GM18951 (cell line): ENCODE measurements around the gene DERA.
"Not testable (repeated sequence)": the region's sequence is repeated elsewhere in the genome, so short reads cannot be mapped to it uniquely, and the experiment has no call there.

ENCODE experiments used
- POLR2A ChIP-seq: IDR thresholded peaks from 4 replicates; pipeline ENCODE4 v1.6.1; 2011; ENCODE audit warnings: mild to moderate bottlenecking; ENCODE audit not compliant: insufficient read length, insufficient read depth; ENCODE audit errors: extremely low read depth
- in situ Hi-C: fragments of 300-500 bp; cut with MboI; formaldehyde crosslinking; loops from one replicate; pipeline ENCODE4 v1.12.0; 2022; ENCODE audit warnings: low sequenced_read_pairs, mixed read lengths, inconsistent platforms; ENCODE audit not compliant: unreplicated experiment

The DERA gene

DNA sequence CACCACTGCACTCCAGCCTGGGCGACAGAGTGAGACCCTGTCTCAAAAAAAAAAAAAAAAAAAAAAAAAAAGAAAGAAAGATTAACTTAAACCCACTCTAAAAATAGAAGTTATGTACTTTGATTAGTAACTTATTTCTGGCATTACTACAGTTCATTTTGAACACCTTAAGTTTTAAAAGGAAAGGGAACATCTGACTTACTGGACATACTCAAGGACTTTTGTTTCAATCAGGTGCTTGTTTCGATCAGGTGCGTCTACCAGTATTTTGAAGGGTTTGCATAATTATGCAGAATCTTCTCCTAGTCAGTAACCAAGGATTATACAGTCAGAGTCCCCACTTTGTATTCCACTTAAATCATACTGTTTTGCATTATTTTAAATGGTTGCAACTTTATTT, 105.6 kb downstream of the DERA start:
- TF ChIP-seq POLR2A = no peak
- in situ Hi-C loops = no loop called here

DNA sequence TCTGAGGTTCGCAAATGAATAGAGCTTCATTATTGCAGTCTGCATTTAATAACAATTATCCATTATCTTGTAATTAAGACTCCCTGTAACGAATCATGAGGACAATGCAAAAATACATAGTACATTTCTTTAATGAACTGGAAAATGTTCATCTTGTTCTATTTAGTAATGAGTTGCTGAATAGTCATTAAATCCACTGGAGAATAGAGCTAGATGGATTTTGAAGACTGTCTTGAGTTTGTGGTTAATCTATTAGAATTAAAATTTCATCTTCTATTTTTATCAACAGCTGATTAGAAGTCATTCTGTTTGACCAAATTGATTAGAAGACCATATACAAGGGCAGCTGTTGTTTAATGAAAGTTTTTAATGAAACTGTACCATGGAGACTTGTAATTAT, 107.2 kb downstream of the DERA start:
- in situ Hi-C loops = no loop called here
- TF ChIP-seq POLR2A = no peak

- no peak for TF ChIP-seq POLR2A
- in situ Hi-C loops = no loop called here
Observed at GRCh38 chr12:16019136-16019535, 108.0 kb downstream of the DERA start.

DNA sequence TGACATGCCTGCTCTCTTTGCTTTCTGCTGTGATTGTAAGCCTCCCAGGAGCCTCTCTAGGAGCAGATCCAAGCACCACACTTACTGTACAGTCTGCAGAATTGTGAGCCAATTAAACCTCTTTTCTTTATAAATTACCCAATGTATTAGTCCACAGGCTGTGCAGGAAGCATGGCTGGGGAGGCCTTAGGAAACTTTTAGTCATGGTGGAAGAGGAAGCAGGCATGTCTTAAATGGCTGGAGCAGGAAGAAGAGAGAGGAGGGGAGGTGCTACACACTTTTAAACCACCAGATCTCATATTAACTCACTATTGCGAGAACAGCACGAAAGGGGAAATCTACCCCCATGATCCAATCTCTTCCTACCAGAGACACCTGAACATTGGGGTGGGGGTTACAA, 108.9 kb downstream of the DERA start:
- in situ Hi-C loops = no loop called here
- no peak for TF ChIP-seq POLR2A

DNA sequence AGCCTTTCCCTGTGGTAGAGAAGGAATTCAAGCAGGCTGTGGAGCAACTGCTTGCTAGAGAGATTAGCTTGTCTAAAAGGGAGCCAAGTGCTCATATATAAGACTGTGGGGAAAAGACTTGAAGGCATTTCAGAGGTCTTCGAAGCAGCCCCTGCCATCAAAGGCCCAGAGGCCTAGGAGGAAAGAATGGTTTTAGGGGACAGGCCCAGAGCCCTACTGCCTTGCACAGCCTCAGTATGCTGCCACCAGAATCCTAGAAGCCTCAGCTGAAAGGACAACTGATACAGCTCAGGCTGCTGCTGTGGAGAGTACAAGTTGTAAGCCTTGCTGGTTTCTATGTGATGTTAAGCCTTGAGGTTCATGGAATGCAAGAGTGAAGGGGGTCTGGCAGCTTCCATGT, 109.9 kb downstream of the DERA start:
- in situ Hi-C loops = no loop called here
- TF ChIP-seq POLR2A = no peak

DNA sequence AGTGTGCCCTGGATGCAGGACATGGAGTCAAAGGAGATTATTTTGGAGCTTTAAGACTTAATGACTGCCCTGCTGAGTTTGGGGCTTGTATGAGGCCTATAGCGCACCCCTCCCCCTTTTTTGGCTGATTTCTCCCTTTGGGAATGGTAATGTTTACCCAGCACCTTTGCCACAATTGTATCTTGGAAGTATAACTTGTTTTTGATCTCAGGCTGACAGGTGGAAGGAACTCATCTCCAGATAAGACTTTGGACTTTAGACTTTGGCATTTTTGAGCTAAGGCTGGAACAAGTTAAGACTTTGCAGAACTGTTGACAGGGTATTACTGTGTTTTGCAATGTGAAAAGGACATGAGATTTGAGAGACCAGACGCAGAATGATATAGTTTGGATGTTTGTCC, 110.5 kb downstream of the DERA start:
- in situ Hi-C loops = no loop called here
- no peak for TF ChIP-seq POLR2A

DNA sequence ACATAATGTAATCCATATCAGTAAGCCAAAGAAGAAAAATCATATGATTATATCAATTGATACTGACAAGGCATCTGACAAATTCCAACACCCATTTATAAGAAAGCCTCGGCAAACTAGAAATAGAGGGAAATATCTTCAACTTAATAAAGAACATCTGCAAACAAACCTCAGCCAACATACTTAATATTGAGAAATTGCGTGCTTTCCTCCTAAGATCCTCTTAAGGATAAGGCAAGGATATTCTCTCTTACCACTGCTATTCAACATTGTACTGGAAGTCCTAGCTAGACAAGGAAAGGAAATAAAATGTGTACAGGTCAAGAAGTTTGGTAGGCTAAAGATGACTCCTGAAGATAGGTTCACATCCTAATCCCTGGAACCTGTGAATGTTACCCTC, 115.9 kb downstream of the DERA start:
- in situ Hi-C loops = no loop called here
- TF ChIP-seq POLR2A = no peak

DNA sequence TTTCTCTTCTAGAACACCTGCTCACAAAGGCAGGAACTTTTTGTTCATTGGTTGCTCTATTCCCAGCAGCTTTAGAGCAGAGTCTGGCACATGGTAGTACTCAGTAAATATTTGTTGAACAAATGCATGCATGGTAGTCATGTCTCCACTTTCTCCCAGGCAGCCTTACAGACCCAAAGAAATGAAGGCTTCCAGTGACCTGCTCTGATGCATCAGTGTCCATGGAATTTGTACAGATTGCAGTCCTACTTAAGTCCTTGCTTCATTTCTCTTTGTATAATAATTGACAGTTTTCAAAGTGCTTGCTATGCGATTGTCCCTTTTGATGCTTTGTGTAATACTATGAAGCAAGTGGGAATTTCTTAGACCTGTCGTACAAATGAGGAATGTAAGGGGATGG, 119.6 kb downstream of the DERA start:
- in situ Hi-C loops = no loop called here

GRCh38 chr12:16034136-16034817, 123.1 kb downstream of the DERA start:
- no peak for TF ChIP-seq POLR2A
- in situ Hi-C loops = no loop called here

More for the DNA sequence above, 119.6 kb downstream of the DERA start:
- no peak for TF ChIP-seq POLR2A

DNA sequence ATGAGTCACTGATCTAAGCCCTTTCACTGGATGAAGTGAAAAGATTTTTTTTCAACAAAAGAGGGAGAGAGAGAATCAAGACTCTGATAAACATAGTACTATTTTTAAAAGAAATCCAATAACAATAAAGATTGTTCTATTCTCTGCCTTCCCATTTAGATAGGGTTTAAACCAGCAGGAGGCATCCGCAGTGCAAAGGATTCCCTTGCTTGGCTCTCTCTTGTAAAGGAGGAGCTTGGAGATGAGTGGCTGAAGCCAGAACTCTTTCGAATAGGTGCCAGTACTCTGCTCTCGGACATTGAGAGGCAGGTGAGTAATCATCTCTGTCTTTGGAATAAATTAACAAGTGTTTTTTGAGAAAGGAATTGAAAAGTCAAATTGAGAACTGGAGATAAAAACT, 124.9 kb downstream of the DERA start:
- TF ChIP-seq POLR2A = no peak
- in situ Hi-C loops = no loop called here

DNA sequence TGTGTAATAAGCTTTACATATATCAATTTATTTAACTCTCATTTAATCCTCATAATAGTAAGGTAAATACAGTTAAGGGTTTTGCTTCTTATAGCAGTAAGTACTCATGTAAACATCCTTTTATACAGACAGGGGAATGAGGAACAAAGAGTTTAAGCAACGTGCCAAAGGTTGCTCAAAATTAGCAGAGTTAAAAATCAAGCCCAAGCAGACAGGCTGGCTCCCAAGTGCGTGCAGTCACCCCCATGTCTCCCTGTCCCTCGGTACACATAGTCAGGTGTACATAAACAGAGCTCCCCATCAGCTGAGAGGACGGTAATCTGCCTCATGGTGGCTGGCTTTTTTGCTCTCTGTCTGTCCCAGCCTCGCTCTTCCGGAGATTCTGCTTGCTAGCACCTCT, 126.4 kb downstream of the DERA start:
- TF ChIP-seq POLR2A = no peak

DNA sequence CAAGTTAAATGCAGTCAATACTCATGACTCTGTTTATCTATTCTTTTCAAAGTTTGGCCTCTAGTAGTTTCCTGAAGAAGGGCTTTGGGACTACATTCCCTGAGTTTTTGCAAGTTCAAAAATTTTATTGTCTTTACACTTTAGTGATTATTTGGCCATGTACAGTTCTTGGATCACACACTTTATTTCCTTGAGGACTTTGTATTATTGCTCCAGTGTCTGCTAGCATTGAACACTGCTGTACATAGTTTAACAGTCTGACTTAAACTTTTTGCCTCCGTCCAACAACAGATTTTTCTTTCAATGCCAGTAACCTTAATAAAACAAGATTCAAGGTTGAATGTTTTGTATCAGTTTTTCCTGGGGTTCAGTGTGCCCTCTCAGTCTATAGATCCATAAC, 132.3 kb downstream of the DERA start:
- no peak for TF ChIP-seq POLR2A

More for the DNA sequence above, 126.4 kb downstream of the DERA start:
- in situ Hi-C loops = no loop called here

GRCh38 chr12:16046266-16046665, 135.1 kb downstream of the DERA start:
- in situ Hi-C loops = no loop called here
- TF ChIP-seq POLR2A = no peak

More for the DNA sequence above, 132.3 kb downstream of the DERA start:
- in situ Hi-C loops = no loop called here

- in situ Hi-C loops = no loop called here
- no peak for TF ChIP-seq POLR2A
Observed at GRCh38 chr12:16048511-16048910, 137.4 kb downstream of the DERA start.

- no peak for TF ChIP-seq POLR2A
- in situ Hi-C loops = no loop called here
Observed at GRCh38 chr12:16056910-16057309, 145.8 kb downstream of the DERA start.

GRCh38 chr12:16057351-16057751, 146.2 kb downstream of the DERA start:
- in situ Hi-C loops = not testable (repeated sequence)
